Suppressor macrophage (primary cell): ENCODE data around the gene PNPLA8.
"Not testable (repeated sequence)": the region's sequence is repeated elsewhere in the genome, so short reads cannot be mapped to it uniquely, and the experiment has no call there.

Source experiments
- DNase-seq, 4 experiments: peaks; one replicate each; pipeline ENCODE4 v3.0.0-alpha.2; 2020 to 2022
- total RNA-seq, 17 experiments: gene quantifications; one replicate each; lab custom pipeline; 2026; ENCODE audit warnings: mixed read lengths in 6 of 17, inconsistent platforms in 3 of 17; lab: John Stamatoyannopoulos, UW

The PNPLA8 gene, protein sequence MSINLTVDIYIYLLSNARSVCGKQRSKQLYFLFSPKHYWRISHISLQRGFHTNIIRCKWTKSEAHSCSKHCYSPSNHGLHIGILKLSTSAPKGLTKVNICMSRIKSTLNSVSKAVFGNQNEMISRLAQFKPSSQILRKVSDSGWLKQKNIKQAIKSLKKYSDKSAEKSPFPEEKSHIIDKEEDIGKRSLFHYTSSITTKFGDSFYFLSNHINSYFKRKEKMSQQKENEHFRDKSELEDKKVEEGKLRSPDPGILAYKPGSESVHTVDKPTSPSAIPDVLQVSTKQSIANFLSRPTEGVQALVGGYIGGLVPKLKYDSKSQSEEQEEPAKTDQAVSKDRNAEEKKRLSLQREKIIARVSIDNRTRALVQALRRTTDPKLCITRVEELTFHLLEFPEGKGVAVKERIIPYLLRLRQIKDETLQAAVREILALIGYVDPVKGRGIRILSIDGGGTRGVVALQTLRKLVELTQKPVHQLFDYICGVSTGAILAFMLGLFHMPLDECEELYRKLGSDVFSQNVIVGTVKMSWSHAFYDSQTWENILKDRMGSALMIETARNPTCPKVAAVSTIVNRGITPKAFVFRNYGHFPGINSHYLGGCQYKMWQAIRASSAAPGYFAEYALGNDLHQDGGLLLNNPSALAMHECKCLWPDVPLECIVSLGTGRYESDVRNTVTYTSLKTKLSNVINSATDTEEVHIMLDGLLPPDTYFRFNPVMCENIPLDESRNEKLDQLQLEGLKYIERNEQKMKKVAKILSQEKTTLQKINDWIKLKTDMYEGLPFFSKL
- total RNA-seq: 43.8 to 164 (median 66.4) reads per million in 17 experiments

DNA sequence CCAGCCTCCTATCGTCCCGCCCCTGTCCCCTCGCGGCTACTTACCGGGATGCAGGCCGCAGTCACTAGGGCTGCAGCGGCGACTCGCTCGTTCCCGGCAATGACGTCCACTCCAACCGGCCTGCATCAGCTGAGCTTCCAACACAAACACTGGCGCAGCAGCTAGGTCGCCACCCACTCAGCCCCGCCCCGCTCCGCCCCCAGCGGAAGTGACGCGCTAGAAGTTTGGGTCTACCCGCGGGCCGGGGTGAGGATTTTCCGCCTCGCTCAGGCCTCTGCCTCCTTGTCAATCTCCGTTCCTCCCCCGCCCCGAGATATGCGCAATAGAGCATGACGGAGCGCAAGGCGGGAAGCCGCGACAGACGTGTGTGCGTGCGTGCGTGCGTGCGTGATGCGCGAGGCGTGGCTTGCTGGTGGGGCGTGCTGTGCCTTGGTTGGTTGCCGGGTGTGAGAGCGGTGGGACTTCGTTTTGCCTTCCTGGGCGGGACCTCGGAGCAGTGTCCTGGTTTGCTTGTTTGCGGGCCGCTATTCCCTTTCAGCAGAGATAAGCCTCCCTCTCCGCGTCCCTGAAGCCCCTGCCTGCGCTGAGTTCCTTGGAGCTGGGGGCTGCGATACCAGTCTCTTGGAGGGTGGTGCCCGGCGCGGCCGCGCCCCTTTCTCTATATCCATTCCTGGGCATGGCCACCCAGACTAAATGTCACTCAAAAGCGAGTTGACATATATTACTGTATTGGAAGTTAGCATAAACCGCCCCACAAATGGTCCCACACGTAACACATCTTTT lies at the start of gene PNPLA8:
Gene PNPLA8, minus strand, starts transcription at position 151 of the 783 bp plus-strand sequence. CDS start 10,644 bp downstream, outside the sequence.
- peak; percentile 100 for DNase-seq

DNA sequence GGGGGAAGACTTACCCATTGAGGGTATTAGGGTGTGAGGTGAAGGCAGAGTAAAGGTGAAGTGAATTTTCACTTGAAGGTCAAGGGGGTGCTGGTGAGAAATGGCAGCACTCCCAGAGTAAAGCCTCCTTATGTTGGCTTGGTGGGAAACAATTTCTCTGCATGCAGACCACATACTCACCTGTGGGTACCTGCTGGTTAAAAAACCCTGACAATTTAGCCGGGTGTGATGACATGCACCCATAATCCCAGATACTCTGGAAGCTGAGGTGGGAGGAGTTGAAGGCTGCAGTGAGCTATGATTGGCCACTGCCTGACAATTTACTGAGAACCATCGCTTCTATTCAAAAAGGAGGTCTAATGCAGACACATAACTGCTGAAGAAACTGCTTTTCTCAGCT lies 49.2 kb upstream of the PNPLA8 start:
- DNase-seq: no peak

DNA sequence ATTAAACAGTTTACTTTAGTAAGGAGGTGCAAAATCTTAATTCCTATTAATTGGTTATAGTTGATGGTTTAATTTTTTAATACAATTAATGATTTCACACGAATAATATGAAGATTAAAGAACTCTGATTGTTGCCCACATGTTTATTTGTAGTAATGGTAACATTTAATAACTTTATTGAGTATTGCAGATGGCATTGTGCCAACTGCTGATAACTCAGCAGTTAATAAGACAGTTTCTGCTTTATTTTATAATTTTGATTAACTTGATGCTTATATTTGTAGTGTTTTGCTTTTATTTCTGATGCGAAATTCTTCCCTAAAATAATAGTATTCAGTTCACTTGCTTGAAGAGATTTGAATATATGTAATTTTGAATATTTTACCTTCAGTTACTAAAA lies 46.5 kb upstream of the PNPLA8 start:
- DNase-seq: no peak

DNA sequence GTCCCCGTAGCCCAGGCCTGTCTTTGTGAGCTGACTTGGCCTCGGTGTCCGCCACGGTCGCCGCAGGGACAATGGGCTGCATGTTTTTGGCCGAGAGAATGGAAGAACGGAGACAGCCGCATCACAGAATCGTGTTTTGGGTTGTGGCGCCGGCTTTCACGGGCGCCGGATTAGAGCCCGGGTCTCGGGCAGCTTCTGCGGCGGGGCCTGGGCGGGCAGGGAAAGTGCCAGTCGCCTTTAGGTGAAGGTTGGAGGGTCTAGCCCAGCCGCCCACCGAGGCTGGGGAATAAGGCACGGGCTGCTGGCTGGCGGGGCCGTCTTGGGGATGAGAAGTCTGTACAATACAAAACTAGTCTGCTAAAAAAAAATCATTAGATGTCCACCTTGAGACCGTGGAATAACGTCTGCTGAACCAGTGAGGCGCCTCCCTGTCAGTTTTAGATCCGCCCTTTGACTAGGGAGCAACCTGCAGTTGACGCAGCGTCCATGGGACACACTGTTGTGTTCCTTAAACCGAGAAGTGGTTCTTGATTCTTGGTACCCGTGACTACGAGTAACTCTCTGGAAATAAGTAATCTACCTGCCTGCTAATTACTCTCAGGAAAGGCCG lies 44.3 kb upstream of the PNPLA8 start:
- peak; percentile 77 to 86 (median 86) for DNase-seq

DNA sequence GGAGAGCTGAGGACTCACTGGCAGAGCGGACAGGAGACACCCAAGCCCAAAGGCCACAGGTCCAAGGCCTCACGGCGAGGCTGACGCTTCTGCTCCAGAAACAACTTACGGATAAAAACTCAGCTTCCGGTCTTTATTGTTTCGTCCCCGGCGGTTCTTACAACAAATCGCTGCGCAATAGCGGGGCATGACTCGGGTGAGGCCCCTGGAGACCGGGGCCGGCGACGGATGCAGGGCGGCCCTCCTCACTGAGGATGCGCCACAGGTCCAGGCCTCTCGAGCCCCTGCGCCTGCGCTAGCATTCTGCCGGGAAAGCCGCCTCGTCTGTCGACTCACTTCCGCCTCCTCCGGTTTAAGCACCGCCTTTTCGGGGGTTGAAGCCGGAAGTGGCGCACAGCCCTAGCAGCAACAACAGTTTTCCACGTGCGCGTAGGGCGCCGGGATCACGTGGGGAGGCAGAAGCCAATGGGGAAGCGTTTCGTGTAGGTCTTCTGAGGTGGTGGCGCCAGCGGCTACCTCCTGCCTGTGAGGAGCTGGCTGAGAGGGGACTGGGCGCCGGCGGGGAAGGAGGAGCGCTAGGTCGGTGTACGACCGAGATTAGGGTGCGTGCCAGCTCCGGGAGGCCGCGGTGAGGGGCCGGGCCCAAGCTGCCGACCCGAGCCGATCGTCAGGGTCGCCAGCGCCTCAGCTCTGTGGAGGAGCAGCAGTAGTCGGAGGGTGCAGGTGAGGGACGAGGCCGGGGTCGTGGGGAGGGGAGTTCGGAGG lies 43.6 kb upstream of the PNPLA8 start, which contains the start of the genes DNAJB9 and THAP5:
Gene DNAJB9, plus strand, starts transcription at position 494 of the 765 bp plus-strand sequence. CDS start 1,853 bp downstream, outside the sequence.
Gene THAP5, minus strand, starts transcription at position 326 of the 765 bp plus-strand sequence. Its CDS starts 137 bp downstream, at position 189.
- DNase-seq: peak; percentile 99 to 100 (median 99)

DNA sequence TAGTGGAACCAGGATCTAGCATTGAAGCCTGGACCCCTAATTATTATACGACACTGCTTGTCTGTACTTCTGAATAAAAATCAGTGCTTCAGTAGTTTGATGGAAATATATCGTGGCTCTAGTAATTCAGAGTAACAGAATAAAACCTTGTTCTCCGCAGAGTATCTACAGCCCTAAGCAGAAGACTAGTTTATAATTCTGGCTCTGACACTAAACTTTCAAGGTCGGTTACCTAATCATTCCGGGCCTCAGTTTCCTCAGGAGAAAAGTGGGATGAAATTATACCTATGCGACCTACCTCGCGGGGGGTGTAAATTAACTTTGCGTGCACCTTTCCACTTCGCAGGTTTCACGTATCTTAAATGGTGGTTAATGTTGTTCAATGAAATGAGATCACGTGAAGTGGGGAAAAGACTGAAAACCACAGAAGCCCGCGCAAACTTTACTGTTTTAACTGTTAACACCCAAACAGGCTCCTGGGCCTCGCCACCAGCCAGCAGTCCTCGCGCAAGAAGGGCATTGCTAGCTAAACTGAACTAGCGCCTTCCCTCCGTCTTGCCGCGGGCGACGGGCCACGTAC lies 43.0 kb upstream of the PNPLA8 start:
- DNase-seq: no peak

DNA sequence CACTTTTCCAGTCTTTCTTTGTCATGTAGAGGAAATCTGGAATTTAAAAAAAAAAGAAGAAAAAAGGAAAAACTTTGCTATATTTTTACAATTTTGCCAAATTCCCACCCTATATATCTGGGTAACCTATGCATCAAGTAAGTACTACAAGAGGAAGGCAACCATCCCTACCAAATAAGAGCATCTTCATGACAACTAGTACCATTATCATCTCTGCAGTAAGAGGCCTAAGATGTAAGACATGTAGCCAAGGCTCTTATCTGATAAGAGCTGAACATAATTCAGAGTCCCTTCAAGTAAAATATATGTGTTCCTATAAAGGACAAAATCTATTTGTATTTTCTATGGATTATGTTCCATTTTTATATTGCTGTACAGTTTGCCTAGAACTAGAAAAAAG lies 40.1 kb upstream of the PNPLA8 start:
- no peak for DNase-seq

DNA sequence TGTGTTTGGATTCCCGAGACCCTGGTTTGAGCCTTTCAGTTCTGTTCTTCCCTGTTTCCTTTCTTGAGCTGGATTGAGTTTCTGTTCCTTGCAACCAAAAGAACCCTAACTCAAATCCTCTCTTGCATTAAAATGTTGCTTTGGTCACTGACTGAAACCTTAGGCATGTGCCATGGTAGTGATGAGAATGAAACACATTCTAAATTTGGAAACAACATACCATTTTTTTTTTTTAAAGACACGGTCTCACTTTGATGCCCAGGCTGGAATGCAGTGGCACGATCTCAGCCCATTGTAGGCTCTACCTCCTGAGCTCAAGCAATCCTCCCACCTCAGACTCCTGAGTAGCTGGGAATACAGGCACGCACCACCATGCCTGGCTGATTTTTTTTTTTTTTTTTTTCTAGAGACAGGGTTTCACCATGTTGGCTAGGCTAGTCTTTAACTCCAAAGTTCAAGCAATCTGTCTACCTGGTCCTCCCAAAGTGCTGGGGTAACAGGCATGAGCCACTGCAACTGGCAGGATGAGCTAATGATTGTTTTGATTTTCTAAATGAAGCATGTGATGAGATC lies 35.2 kb upstream of the PNPLA8 start:
- no peak for DNase-seq

DNA sequence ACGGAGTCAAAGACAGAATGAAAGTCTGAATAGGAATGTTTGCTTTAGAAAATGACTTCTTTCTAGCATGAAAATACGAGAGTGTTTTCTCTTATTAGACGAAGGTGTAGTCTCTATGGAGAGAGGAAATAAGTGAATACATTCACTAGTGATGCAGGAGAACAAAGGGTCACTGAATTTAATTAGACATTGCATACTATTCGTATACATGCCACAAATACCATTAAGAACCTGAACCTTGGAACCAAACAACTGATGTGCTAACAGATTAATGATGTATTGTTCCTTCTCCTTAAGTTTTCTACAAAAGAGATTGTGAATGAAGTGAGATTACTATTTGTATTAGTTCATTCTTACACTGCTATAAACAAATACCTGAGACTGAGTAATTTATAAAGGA lies 33.3 kb upstream of the PNPLA8 start:
- no peak for DNase-seq

DNA sequence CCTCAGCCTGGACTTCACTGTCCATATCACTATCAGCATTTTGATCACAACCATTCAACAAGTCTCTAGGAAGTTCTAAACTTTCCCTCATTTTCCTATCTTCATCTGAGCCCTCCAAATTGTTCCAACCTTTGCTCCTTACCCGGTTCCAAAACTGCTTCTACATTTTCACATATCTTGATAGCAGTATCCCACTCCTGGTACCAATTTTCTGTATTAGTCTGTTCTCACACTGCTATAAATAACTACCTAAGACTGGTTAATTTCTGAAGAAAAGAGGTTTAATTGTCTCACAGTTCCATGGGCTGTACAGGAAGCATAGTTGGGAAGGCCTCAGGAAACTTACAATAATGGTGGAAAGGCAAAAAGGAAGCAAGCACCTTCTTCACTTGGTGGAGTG lies 31.7 kb upstream of the PNPLA8 start:
- DNase-seq: no peak

DNA sequence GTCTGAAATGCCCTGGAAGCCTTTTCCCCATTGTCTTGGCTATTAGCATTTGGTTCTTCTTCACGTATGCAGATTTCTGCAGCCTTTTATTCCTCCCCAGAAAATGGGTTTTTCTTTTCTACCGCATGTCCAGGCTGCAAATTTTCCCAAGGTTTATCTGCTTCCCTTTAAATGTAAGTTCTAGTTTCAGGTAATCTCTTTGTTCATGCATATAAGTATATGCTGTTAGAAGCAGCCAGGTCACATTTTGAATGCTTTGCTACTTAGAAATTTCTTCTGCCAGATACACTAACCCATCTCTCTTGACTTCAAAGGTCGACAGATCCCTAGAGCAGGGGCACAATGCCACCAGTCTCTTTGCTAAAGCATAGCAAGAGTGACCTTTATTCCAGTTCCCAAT lies 31.3 kb upstream of the PNPLA8 start:
- no peak for DNase-seq

DNA sequence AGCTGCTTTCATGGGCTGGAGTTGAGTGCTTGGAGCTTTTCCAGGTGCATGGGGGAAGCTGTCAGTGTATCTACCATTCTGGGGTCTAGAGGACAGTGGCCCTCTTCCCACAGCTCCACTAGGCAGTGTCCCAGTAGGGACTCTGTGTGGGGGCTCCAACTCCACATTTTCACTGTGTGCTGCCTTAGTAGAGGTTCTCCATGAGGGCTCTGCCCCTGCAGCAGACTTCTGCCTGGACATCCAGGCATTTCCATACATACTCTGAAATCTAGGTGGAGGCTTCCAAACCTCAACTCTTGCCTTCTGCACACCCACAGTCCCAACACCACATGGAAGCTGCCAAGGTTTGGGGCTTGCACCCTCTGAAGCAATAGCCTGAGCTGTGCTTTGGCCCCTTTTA lies 30.7 kb upstream of the PNPLA8 start:
- DNase-seq: not testable (repeated sequence)

DNA sequence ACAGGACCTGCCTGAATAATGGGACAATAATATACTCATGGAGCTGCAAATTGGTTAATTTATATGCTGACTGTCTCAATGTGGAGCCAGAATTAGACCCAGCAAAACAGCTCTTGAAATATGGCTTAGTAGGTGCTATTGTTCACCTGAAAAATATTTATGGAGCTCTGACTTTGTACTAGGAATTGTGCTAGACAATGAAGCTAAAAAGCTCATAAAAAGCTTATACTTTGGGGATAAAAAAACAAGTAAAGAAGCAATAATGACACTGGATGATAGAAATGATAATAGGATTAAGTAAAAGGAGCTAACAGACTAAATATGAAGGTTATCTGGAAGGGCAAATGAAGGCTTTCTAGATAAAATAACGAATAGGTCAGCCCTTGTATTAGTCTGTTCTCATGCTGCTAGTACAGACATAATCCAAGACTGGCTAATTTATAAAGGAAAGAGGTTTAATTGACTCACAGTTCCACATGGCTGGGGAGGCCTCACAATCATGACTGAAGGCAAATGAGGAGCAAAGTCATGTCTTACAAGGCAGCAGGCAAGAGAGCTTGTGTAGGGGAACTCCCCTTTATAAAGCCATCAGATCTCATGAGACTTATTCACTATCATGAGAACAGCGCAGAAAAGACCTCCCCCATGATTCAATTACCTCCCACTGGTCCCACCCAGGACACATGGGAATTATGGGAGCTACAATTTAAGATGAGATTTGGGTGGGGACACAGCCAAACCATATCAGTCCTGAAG lies 22.4 kb upstream of the PNPLA8 start:
- not testable (repeated sequence) for DNase-seq

DNA sequence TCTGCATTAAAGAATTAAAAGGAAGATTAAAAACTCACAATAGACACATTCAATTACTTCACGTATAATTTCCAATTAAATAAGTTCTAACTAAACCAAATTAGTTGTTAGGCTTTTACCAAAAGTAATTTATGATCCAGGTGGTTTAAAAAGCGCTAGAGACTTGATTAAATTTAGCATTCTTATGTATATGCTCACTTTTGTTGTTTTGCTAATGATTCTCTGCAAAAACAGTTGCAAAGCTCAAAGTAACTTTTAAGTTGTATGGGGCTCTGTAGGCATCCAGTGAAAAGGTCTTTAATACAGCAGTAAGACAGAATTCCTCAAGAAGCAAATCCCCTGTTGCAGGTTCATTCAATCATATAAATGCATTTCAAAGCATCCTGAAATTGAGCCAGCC lies 15.5 kb upstream of the PNPLA8 start:
- DNase-seq: no peak

DNA sequence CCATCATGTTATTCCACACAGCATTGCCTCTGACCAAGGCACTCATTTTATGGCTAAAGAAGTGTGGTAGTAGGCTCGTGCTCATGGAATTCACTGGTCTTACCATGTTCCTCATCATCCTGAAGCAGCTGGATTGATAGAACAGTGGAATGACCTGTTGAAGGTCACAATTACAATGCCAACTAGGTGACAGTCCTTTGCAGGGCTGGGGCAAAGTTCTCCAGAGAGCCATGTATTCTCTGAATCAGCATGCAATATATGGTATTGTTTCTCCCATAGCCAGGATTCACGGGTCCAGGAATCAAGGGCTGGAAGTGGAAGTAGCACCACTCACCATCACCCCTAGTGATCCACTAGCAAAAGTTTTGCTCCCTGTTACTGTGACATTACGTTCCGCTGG lies 12.8 kb upstream of the PNPLA8 start:
- DNase-seq: not testable (repeated sequence)

DNA sequence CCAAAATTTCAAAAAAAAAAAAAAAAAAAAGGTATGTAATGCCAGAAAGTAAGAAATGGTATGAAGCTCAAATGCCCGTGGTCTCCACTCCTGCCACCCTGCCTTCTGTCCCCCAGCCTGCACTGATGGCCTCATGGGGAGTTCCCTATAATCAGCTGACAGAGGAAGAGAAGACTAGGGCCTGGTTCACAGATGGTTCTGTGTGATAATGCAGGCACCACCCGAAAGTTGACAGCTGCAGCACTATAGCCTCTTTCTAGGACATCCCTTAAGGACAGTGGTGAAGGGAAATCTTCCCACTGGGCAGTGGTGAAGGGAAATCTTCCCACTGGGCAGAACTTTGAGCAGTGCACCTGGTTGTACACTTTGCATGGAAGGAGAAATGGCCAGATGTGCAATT lies 12.3 kb upstream of the PNPLA8 start:
- not testable (repeated sequence) for DNase-seq

DNA sequence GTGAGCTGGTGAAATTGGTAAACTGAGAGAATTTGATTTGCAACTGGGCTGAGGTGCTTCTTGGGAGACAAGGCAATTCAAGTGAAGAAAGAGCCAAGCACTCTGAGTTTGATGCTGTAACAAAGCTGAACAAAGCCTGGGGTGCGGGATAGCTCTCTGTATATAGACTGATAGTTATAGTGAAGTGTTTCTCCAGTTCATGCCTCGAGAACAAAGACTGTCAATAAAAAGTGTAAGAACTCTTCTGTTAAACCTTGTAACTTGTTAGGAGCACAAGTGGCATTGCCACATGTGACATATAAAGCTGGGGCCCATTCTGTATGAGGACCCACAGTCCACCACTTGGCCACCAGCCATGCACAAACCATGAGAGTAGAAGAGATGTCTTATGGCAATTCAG lies 11.3 kb upstream of the PNPLA8 start:
- DNase-seq: no peak

DNA sequence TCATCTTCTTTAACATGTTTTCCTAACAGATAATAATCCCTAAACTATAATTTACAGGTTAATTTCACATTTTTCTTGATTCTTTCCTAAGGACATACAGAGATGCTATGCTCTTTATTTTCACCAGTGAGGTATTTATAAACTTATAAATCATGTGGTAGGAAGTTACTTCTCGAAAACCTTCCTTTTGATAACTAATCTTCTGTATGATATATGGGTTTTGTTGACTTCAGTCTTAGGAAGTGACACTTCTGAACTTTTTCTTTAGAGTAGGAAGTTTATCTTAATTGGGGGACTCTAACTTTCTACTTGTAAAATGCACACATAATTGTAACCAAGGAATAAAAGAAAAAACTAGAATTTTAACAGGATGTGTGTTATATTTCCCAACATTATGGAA lies 9.8 kb upstream of the PNPLA8 start:
- DNase-seq: no peak

DNA sequence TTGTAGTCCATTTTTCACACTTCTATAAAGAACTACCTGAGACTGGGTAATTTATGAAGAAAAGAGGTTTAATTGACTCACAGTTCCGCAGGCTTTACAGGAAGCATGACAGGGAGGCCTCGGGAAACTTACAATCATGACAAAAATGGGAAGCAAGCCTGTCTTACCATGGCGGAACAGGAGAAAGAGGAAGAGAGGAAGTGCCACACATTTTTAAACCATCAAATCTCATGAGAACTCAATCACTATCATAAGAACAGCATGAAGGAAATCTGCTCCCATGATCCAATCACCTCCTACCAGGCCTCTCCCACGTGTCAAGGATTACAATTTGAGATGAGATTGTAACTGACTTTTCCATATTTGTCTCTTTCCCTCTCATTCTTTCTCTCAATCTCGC lies 9.3 kb upstream of the PNPLA8 start:
- DNase-seq: peak; percentile 24 to 67 (median 50)

DNA sequence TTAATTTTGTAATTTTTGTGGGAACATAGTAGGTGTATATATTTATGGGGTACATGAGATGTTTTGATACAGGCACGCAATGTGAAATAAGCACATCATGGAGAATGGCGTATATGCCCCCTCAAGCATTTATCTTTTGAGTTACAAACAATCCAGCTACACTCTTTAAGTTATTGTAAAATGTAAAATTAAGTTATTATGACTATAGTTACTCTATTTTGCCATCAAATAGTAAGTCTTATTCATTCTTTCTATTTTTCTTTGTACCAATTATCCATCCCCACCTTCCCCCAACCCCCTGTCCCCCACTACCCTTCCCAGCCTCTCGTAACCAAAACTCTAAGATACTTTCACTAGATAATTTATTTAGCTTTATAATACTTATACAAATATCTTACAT lies 7.8 kb upstream of the PNPLA8 start:
- no peak for DNase-seq
